ENCODE results near the gene TIMM22.

Gene TIMM22

DNA sequence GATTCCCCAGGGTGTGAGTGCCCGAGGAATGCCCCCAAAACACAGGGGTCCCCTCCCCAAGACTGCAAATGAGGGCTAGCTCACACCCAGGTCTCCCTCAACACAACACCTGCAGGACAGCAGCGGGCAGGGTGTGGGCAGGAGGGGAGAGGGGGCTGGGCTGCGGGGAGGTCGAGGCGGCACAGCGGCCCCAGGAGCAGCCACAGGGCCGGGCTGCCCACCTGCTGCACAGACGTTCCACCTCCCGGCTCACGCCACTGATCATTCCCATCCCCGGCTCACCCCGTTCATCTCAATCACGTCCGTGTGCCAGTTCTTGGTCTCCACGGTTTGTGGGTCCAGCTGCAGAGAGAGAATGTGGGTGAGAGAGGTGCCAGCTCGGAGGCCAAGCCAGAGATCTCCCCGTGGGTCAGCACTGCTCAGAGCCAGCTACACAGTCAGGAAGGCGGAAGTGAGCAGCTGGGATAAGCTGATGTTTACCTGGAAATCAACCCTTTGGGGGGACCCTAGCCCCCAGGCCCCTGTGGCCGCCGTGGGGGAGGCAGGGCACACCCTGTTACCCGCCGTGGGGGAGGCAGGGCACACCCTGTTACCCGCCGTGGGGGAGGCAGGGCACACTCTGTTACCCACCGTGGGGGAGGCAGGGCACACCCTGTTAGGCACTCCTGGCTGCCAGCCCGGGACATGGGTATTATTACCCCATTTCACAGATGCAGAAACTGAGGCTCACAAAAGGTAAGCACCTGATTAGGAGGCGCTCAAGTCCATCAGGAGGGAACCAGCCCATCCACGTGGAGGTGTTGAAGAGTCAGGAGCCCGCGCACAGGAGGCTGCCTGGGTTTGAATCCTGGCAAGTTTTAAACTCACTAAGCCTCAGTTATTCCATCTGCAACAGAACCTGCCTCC lies 16.1 kb downstream of the TIMM22 start:
- H2BK5ac ChIP-seq (ENCODE audit: low read length), result no peak overlapping the region
- no peak overlapping the region for H3K4me3 ChIP-seq (ENCODE audit: low read length in 2 of 2)
- no peaks in the 10 kb centered on the region for H3K4me1 ChIP-seq (ENCODE audit: control insufficient read depth in 2 of 2, insufficient read depth in 1 of 2, low read depth in 1 of 2, low read length in 2 of 2)
- H2AFZ ChIP-seq (ENCODE audit: low read length), result no peak overlapping the region
- no peak overlapping the region for H3K23ac ChIP-seq (ENCODE audit: low read depth, low read length, poor library complexity)
- no peak overlapping the region for H3K9ac ChIP-seq (ENCODE audit: low read depth, low read length, poor library complexity)
- peaks cover 22 to 23% of the 10 kb centered on the region in 2 donors for H3K36me3 ChIP-seq (replicated peaks in 1 of 2; ENCODE audit: control insufficient read depth in 2 of 2, insufficient read depth in 2 of 2, low read length in 2 of 2)
- H3K27ac ChIP-seq (replicated peaks; ENCODE audit: low read length), result no peak overlapping the region
- no peak overlapping the region for H3K14ac ChIP-seq (ENCODE audit: low read length)
- no peak overlapping the region for H2BK15ac ChIP-seq (ENCODE audit: low read length)
- DNase-seq (ENCODE audit: low spot score), result no peak
- no peaks in the 10 kb centered on the region for H3K27me3 ChIP-seq (ENCODE audit: control insufficient read depth in 3 of 3, insufficient read depth in 3 of 3, low read depth in 1 of 3, low read length in 3 of 3)
- no peak overlapping the region for H3K4me2 ChIP-seq (ENCODE audit: insufficient read depth, low read length, poor library complexity, severe bottlenecking)
- no CpG with 5 or more reads among the region's 30 CpGs for WGBS, 2 donors (ENCODE audit: extremely low coverage in 2 of 2, insufficient read length in 2 of 2, insufficient replicate concordance in 1 of 2)
- H2BK120ac ChIP-seq (ENCODE audit: low read depth, low read length), result no peak overlapping the region
- H3K79me1 ChIP-seq (ENCODE audit: low read depth, low read length), result peaks cover 2% of the 10 kb centered on the region
- no peak overlapping the region for H4K8ac ChIP-seq (ENCODE audit: low read depth, low read length)
- no peak overlapping the region for H3K18ac ChIP-seq (ENCODE audit: low read length)
- no peak overlapping the region for H2BK12ac ChIP-seq (ENCODE audit: low read length)
- no peak overlapping the region for H3K4ac ChIP-seq (ENCODE audit: low read length)
- H4K91ac ChIP-seq (ENCODE audit: low read depth, low read length, poor library complexity), result no peak overlapping the region
- H3K9me3 ChIP-seq (replicated peaks in 1 of 2; ENCODE audit: control insufficient read depth in 2 of 2, insufficient read depth in 1 of 2, low read depth in 1 of 2, low read length in 2 of 2), result no peaks in the 10 kb centered on the region
- H2AK5ac ChIP-seq (ENCODE audit: low read depth, low read length), result no peak overlapping the region

DNA sequence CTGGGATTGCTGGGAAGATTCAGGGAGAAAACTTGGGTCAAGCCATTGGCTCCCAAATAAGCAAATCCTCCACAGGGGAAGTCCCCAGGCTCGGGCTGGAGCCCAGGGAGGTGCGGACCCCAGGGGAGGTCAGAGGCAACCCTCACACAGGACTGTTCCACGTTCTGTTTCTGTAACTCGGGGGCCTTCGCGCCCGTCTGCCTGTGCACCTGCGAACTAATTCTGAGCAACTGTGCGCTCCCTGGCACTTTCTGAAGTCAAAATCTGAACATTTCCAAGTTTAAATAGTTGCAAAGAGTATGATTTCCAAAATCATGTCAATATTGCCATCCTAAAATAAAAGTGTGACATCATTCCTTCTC lies 16.8 kb downstream of the TIMM22 start:
- Histone ChIP-seq H3K14ac (ENCODE audit: low read length) (no peak overlapping the region), H2BK15ac (ENCODE audit: low read length) (no peak overlapping the region), H3K4me2 (ENCODE audit: insufficient read depth, low read length, poor library complexity, severe bottlenecking) (no peak overlapping the region), H3K9me3 (replicated peaks in 1 of 2; ENCODE audit: control insufficient read depth in 2 of 2, insufficient read depth in 1 of 2, low read depth in 1 of 2, low read length in 2 of 2) (no peaks in the 10 kb centered on the region), H3K4ac (ENCODE audit: low read length) (no peak overlapping the region), H3K4me3 (ENCODE audit: low read length in 2 of 2) (no peak overlapping the region), H4K91ac (ENCODE audit: low read depth, low read length, poor library complexity) (no peak overlapping the region), H2BK120ac (ENCODE audit: low read depth, low read length) (no peak overlapping the region), H3K27ac (replicated peaks; ENCODE audit: low read length) (no peak overlapping the region), H2BK12ac (ENCODE audit: low read length) (no peak overlapping the region), H2AFZ (ENCODE audit: low read length) (no peak overlapping the region), H3K36me3 (replicated peaks in 1 of 2; ENCODE audit: control insufficient read depth in 2 of 2, insufficient read depth in 2 of 2, low read length in 2 of 2) (peaks cover 19 to 24% of the 10 kb centered on the region in 2 donors), H3K9ac (ENCODE audit: low read depth, low read length, poor library complexity) (no peak overlapping the region), H3K27me3 (ENCODE audit: control insufficient read depth in 3 of 3, insufficient read depth in 3 of 3, low read depth in 1 of 3, low read length in 3 of 3) (no peaks in the 10 kb centered on the region), H3K18ac (ENCODE audit: low read length) (no peak overlapping the region), H2BK5ac (ENCODE audit: low read length) (no peak overlapping the region), H4K8ac (ENCODE audit: low read depth, low read length) (no peak overlapping the region), H3K23ac (ENCODE audit: low read depth, low read length, poor library complexity) (no peak overlapping the region), H2AK5ac (ENCODE audit: low read depth, low read length) (no peak overlapping the region), H3K79me1 (ENCODE audit: low read depth, low read length) (peaks cover 3% of the 10 kb centered on the region), H3K4me1 (ENCODE audit: control insufficient read depth in 2 of 2, insufficient read depth in 1 of 2, low read depth in 1 of 2, low read length in 2 of 2) (no peaks in the 10 kb centered on the region)
- no CpG with 5 or more reads among the region's 9 CpGs for WGBS, 2 donors (ENCODE audit: extremely low coverage in 2 of 2, insufficient read length in 2 of 2, insufficient replicate concordance in 1 of 2)
- DNase-seq (ENCODE audit: low spot score), result no peak

DNA sequence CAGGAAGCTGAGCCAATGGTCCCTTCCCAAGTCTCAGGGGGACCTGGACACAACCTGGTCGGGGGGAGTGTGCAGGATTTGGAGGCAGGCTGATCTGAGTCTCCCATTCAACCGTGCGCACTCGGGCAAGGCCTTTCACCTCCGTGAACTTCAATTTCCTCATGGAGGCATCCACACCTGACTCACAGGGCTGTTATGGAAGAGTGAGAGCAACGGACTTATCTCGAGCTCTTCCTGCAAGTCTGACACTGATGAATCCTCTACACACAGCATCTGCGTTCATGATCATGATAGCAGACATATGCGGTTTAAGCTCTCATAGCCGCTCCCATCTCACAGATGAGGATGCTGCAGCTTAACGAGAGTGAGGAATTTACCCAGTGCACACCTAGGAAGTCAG lies 21.6 kb downstream of the TIMM22 start:
- no peak overlapping the region for H3K23ac ChIP-seq (ENCODE audit: low read depth, low read length, poor library complexity)
- no peak overlapping the region for H2AK5ac ChIP-seq (ENCODE audit: low read depth, low read length)

DNA sequence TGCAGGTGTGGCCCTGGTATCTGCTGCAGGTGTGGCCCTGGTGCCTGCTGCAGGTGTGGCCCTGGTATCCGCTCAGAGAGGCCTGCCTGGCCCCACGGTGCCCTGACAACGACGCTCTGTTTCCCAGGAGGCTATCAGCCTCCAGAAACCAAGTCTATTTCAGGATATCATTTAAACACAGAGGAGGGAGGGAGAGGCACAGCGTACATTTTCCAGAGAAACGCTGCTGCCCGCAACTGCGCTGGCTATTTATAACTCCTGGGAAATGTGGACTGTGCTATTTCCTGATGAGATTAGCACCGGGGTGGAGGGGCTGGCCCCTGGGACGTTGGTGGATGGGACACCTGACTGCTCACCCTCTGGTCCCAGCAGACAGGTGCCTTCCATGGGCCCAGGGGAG lies 22.5 kb downstream of the TIMM22 start:
- H3K4me3 ChIP-seq (ENCODE audit: low read length in 2 of 2), result no peak overlapping the region
- peak overlapping the region; percentile 44 for H3K9ac ChIP-seq (ENCODE audit: low read depth, low read length, poor library complexity)
- H3K79me1 ChIP-seq (ENCODE audit: low read depth, low read length), result peaks cover 11% of the 10 kb centered on the region
- no peak overlapping the region for H2AFZ ChIP-seq (ENCODE audit: low read length)
- no peak overlapping the region for H3K4ac ChIP-seq (ENCODE audit: low read length)
- no peak overlapping the region for H2AK5ac ChIP-seq (ENCODE audit: low read depth, low read length)
- no peak overlapping the region for H3K18ac ChIP-seq (ENCODE audit: low read length)
- no peak for DNase-seq (ENCODE audit: low spot score)
- H3K23ac ChIP-seq (ENCODE audit: low read depth, low read length, poor library complexity), result peak overlapping the region; percentile 89
- H3K14ac ChIP-seq (ENCODE audit: low read length), result no peak overlapping the region
- no peak overlapping the region for H3K27ac ChIP-seq (replicated peaks; ENCODE audit: low read length)
- no peak overlapping the region for H2BK5ac ChIP-seq (ENCODE audit: low read length)
- H3K4me1 ChIP-seq (ENCODE audit: control insufficient read depth in 2 of 2, insufficient read depth in 1 of 2, low read depth in 1 of 2, low read length in 2 of 2), result peaks cover 0 to 3% of the 10 kb centered on the region in 2 donors
- WGBS, 2 donors (ENCODE audit: extremely low coverage in 2 of 2, insufficient read length in 2 of 2, insufficient replicate concordance in 1 of 2), result no CpG with 5 or more reads among the region's 10 CpGs
- no peaks in the 10 kb centered on the region for H3K27me3 ChIP-seq (ENCODE audit: control insufficient read depth in 3 of 3, insufficient read depth in 3 of 3, low read depth in 1 of 3, low read length in 3 of 3)
- H4K91ac ChIP-seq (ENCODE audit: low read depth, low read length, poor library complexity), result no peak overlapping the region
- H2BK15ac ChIP-seq (ENCODE audit: low read length), result no peak overlapping the region
- no peak overlapping the region for H3K4me2 ChIP-seq (ENCODE audit: insufficient read depth, low read length, poor library complexity, severe bottlenecking)
- no peak overlapping the region for H2BK120ac ChIP-seq (ENCODE audit: low read depth, low read length)
- no peak overlapping the region for H2BK12ac ChIP-seq (ENCODE audit: low read length)
- no peak overlapping the region for H4K8ac ChIP-seq (ENCODE audit: low read depth, low read length)
- H3K36me3 ChIP-seq (replicated peaks in 1 of 2; ENCODE audit: control insufficient read depth in 2 of 2, insufficient read depth in 2 of 2, low read length in 2 of 2), result peaks cover 0 to 6% of the 10 kb centered on the region in 2 donors
- H3K9me3 ChIP-seq (replicated peaks in 1 of 2; ENCODE audit: control insufficient read depth in 2 of 2, insufficient read depth in 1 of 2, low read depth in 1 of 2, low read length in 2 of 2), result no peaks in the 10 kb centered on the region

More for the DNA sequence above, 21.6 kb downstream of the TIMM22 start:
- Histone ChIP-seq H3K9ac (ENCODE audit: low read depth, low read length, poor library complexity) (peak overlapping the region; percentile 21), H3K4ac (ENCODE audit: low read length) (no peak overlapping the region), H4K8ac (ENCODE audit: low read depth, low read length) (no peak overlapping the region), H3K27ac (replicated peaks; ENCODE audit: low read length) (no peak overlapping the region), H3K4me1 (ENCODE audit: control insufficient read depth in 2 of 2, insufficient read depth in 1 of 2, low read depth in 1 of 2, low read length in 2 of 2) (peaks cover 0 to 3% of the 10 kb centered on the region in 2 donors), H3K4me3 (ENCODE audit: low read length in 2 of 2) (no peak overlapping the region), H3K4me2 (ENCODE audit: insufficient read depth, low read length, poor library complexity, severe bottlenecking) (no peak overlapping the region), H2AFZ (ENCODE audit: low read length) (no peak overlapping the region), H3K36me3 (replicated peaks in 1 of 2; ENCODE audit: control insufficient read depth in 2 of 2, insufficient read depth in 2 of 2, low read length in 2 of 2) (peaks cover 0 to 6% of the 10 kb centered on the region in 2 donors), H3K79me1 (ENCODE audit: low read depth, low read length) (peaks cover 8% of the 10 kb centered on the region), H4K91ac (ENCODE audit: low read depth, low read length, poor library complexity) (no peak overlapping the region), H2BK15ac (ENCODE audit: low read length) (no peak overlapping the region), H3K14ac (ENCODE audit: low read length) (peak overlapping the region; percentile 21), H2BK12ac (ENCODE audit: low read length) (no peak overlapping the region), H3K18ac (ENCODE audit: low read length) (no peak overlapping the region), H3K9me3 (replicated peaks in 1 of 2; ENCODE audit: control insufficient read depth in 2 of 2, insufficient read depth in 1 of 2, low read depth in 1 of 2, low read length in 2 of 2) (no peaks in the 10 kb centered on the region), H2BK5ac (ENCODE audit: low read length) (no peak overlapping the region), H2BK120ac (ENCODE audit: low read depth, low read length) (no peak overlapping the region), H3K27me3 (ENCODE audit: control insufficient read depth in 3 of 3, insufficient read depth in 3 of 3, low read depth in 1 of 3, low read length in 3 of 3) (no peaks in the 10 kb centered on the region)
- no peak for DNase-seq (ENCODE audit: low spot score)
- WGBS, 2 donors (ENCODE audit: extremely low coverage in 2 of 2, insufficient read length in 2 of 2, insufficient replicate concordance in 1 of 2), result no CpG with 5 or more reads among the region's 11 CpGs

Data from neuronal stem cell (in vitro differentiated cells).